NCI-H748 (cell line): ENCODE data around the gene ACTR1B.
"Not testable (repeated sequence)": the region's sequence is repeated elsewhere in the genome, so short reads cannot be mapped to it uniquely, and the experiment has no call there.

Source experiments
- DNase-seq: peaks from one replicate; lab custom pipeline; 2025; ENCODE audit not compliant: unreplicated experiment; lab: John Stamatoyannopoulos, UW

Gene ACTR1B

GRCh38 chr2:97659256-97660043 is 4.4 kb downstream of the ACTR1B start:
- DNase-seq: no peak

GRCh38 chr2:97658691-97659157 is 5.1 kb downstream of the ACTR1B start:
- no peak for DNase-seq

- no peak for DNase-seq
Measured at GRCh38 chr2:97657986-97658690, 5.7 kb downstream of the ACTR1B start.

GRCh38 chr2:97656905-97657587 is 6.8 kb downstream of the ACTR1B start:
- DNase-seq: no peak

- DNase-seq: no peak
Measured at GRCh38 chr2:97656129-97656755, 7.6 kb downstream of the ACTR1B start.

- no peak for DNase-seq
Measured at GRCh38 chr2:97654791-97655190, 9.1 kb downstream of the ACTR1B start.

GRCh38 chr2:97654309-97654708 is 9.5 kb downstream of the ACTR1B start:
- no peak for DNase-seq

- DNase-seq: no peak
Measured at GRCh38 chr2:97653874-97654273, 10.0 kb downstream of the ACTR1B start.

- no peak for DNase-seq
Measured at GRCh38 chr2:97653473-97653872, 10.4 kb downstream of the ACTR1B start.

- DNase-seq: no peak
Measured at GRCh38 chr2:97651114-97651513, 12.7 kb downstream of the ACTR1B start.

- no peak for DNase-seq
Measured at GRCh38 chr2:97646977-97647376, 16.9 kb downstream of the ACTR1B start.

- peak; percentile 96 for DNase-seq
Measured at GRCh38 chr2:97645695-97646629, 17.9 kb downstream of the ACTR1B start, which contains the start of gene COX5B. Gene COX5B (plus strand): TSS chr2:97646062. CDS start chr2:97646087, 25 bp downstream.

GRCh38 chr2:97645112-97645694 is 18.6 kb downstream of the ACTR1B start:
- peak; percentile 40 for DNase-seq

GRCh38 chr2:97644023-97644717 is 19.7 kb downstream of the ACTR1B start:
- DNase-seq: no peak

GRCh38 chr2:97626049-97626430 is 37.8 kb downstream of the ACTR1B start:
- not testable (repeated sequence) for DNase-seq

GRCh38 chr2:97625354-97626048 is 38.3 kb downstream of the ACTR1B start:
- not testable (repeated sequence) for DNase-seq

- DNase-seq: not testable (repeated sequence)
Measured at GRCh38 chr2:97622976-97623375, 40.9 kb downstream of the ACTR1B start.

GRCh38 chr2:97620492-97620891 is 43.4 kb downstream of the ACTR1B start:
- not testable (repeated sequence) for DNase-seq
